GM12878 (cell line): Measurements from ENCODE around the gene CNST. TPM values are rescaled to one million over a fixed set of nuclear protein-coding genes. Genes with fewer than 3 reads are reported as not detected.

Source experiments
- ATAC-seq: fragments of 200-7000 bp; cut with Tn5 transposase; 3 replicates; pipeline ENCODE4 v1.9.1; 2020; ENCODE audit warnings: mild to moderate bottlenecking, moderate library complexity
- BruUV-seq: library from RNA; stranded (reverse); fragments of 400-500 nt; replicated peaks from 2 replicates; lab custom pipeline; 2021; lab: Mats Ljungman, UMichigan
- CTCF ChIA-PET: fragments of 300-600 bp; sonication (Branson Sonifier 250); formaldehyde crosslinking; extraction: SDS; loops from one replicate; lab custom pipeline; 2021; ENCODE audit warnings: inconsistent platforms; lab: Yijun Ruan, JAX
- POLR2A ChIA-PET: fragments of 350-600 bp; formaldehyde crosslinking; extraction: SDS; loops from one replicate; lab custom pipeline; 2021; ENCODE audit warnings: inconsistent platforms; lab: Charles Lee
- RAD21 ChIA-PET: fragments of 300-600 bp; sonication (Branson Sonifier 250); formaldehyde crosslinking; loops from one replicate; lab custom pipeline; 2023; ENCODE audit warnings: antibody characterized with exemption; ENCODE audit not compliant: unreplicated experiment; lab: Charles Lee
- SMC1A ChIA-PET: fragments of 300-600 bp; sonication (Branson Sonifier 250); formaldehyde crosslinking; loops from one replicate; lab custom pipeline; 2023; ENCODE audit not compliant: unreplicated experiment, uncharacterized antibody; lab: Charles Lee
- DNase-seq: peaks from one replicate; pipeline ENCODE4 v3.0.0-alpha.2; 2011; ENCODE audit warnings: low read depth, low spot score
- FAIRE-seq: peaks from 3 replicates; lab custom pipeline; 2011; peaks lifted over from hg19 to GRCh38; lab: Jason Lieb, UNC
- H2AFZ ChIP-seq: 2 replicates; pipeline ENCODE4 v1.6.0; 2011; ENCODE audit warnings: low read depth, low read length, control low read depth; ENCODE audit not compliant: control insufficient read depth
- H3K27ac ChIP-seq: 2 replicates; pipeline ENCODE4 v1.5.1; 2011; ENCODE audit warnings: control low read depth; ENCODE audit not compliant: control insufficient read depth, insufficient read depth
- H3K27me3 ChIP-seq, 2 experiments: replicated peaks in 1 of 2; 2 replicates each; pipeline versions ENCODE4 v1.6.0 to v1.6.1; 2011; ENCODE audit warnings: low read length in 1 of 2; ENCODE audit not compliant: control insufficient read depth in 2 of 2, insufficient read depth in 2 of 2
- H3K36me3 ChIP-seq, 2 experiments: 2 replicates each; pipeline ENCODE4 v1.5.1; 2011; ENCODE audit warnings: low read length in 1 of 2; ENCODE audit not compliant: control insufficient read depth in 2 of 2, insufficient read depth in 2 of 2
- H3K4me1 ChIP-seq: 2 replicates; pipeline ENCODE4 v1.6.1; 2011; ENCODE audit warnings: mild to moderate bottlenecking, low read length, moderate library complexity, mixed read lengths; ENCODE audit not compliant: control insufficient read depth, insufficient read depth
- H3K4me2 ChIP-seq: 2 replicates; pipeline ENCODE4 v1.6.0; 2011; ENCODE audit warnings: control low read depth; ENCODE audit not compliant: control insufficient read depth, insufficient read depth
- H3K4me3 ChIP-seq: fragments of 200-600 bp; sonication (generic); 2 replicates; pipeline ENCODE4 v1.5.1; 2016
- H3K79me2 ChIP-seq: 2 replicates; pipeline ENCODE4 v1.6.0; 2011; ENCODE audit warnings: low read length; ENCODE audit not compliant: control insufficient read depth, insufficient read depth
- H3K9ac ChIP-seq: 2 replicates; pipeline ENCODE4 v1.8.0; 2011; ENCODE audit warnings: low read length, control low read depth, mixed read lengths; ENCODE audit not compliant: control insufficient read depth, insufficient read depth
- H3K9me3 ChIP-seq: replicated peaks from 3 replicates; pipeline ENCODE4 v1.5.1; 2011; ENCODE audit warnings: mild to moderate bottlenecking, low read length; ENCODE audit not compliant: control insufficient read depth, insufficient read depth
- H4K20me1 ChIP-seq: 2 replicates; pipeline ENCODE4 v1.6.0; 2011; ENCODE audit not compliant: control insufficient read depth, insufficient read depth
- CBX5 ChIP-seq: sonication (generic); IDR thresholded peaks from 2 replicates; pipeline ENCODE4 v1.6.1; 2016; ENCODE audit warnings: low read depth, moderate library complexity, mild to moderate bottlenecking, inconsistent platforms
- EP300 ChIP-seq, 2 experiments: fragments of 150-350 bp in 1 of 2; IDR thresholded peaks; 2 replicates each; pipeline ENCODE4 v1.6.1; 2011 to 2012; ENCODE audit warnings: low read depth in 2 of 2, low read length in 2 of 2, borderline replicate concordance in 1 of 2, improper control_type of control experiment in 1 of 2, inconsistent platforms in 1 of 2; ENCODE audit not compliant: control insufficient read depth in 1 of 2
- ESRRA ChIP-seq: IDR thresholded peaks from 2 replicates; pipeline ENCODE4 v1.6.1; 2012; ENCODE audit warnings: mild to moderate bottlenecking, low read length, improper control_type of control experiment
- HSF1 ChIP-seq: fragments of 150-350 bp; IDR thresholded peaks from 2 replicates; pipeline ENCODE4 v1.6.1; 2014; ENCODE audit warnings: mild to moderate bottlenecking, low read depth, low read length
- IRF4 ChIP-seq: IDR thresholded peaks from 2 replicates; pipeline ENCODE4 v1.6.1; 2011; ENCODE audit warnings: low read depth, low read length
- NR2C1 ChIP-seq: fragments of 450-650 bp; IDR thresholded peaks from 2 replicates; pipeline ENCODE4 v1.6.1; 2017; ENCODE audit warnings: antibody characterized with exemption, mild to moderate bottlenecking, moderate library complexity
- NRF1 ChIP-seq: conservative IDR thresholded peaks from 2 replicates; pipeline ENCODE4 v1.6.1; 2011; ENCODE audit warnings: mild to moderate bottlenecking, low read depth, low read length, improper control_type of control experiment
- POLR2AphosphoS2 ChIP-seq: IDR thresholded peaks from 2 replicates; pipeline ENCODE4 v1.6.1; 2011; ENCODE audit warnings: low read depth, mild to moderate bottlenecking, low read length, improper control_type of control experiment, moderate library complexity
- ZBTB4 ChIP-seq: fragments of 450-650 bp; formaldehyde crosslinking; IDR thresholded peaks from 2 replicates; pipeline ENCODE4 v1.4.0; 2022; ENCODE audit warnings: mild to moderate bottlenecking, moderate library complexity
- ZNF24 ChIP-seq: fragments of 450-650 bp; IDR thresholded peaks from 2 replicates; pipeline ENCODE4 v1.6.1; 2017; ENCODE audit warnings: antibody characterized with exemption, mild to moderate bottlenecking
- WGBS: methylation state at CpG from one replicate; pipeline ENCODE4 v1.1.6; 2016; ENCODE audit warnings: low lambda C conversion rate; ENCODE audit not compliant: insufficient replicate concordance, insufficient coverage; ENCODE audit errors: missing lambda C conversion rate; 5-methylcytosine and 5-hydroxymethylcytosine counted together
- in situ Hi-C: fragments of 300-500 bp; cut with MboI; formaldehyde crosslinking; loops from 9 replicates; pipeline ENCODE4 v1.14.3; 2018; ENCODE audit warnings: mixed read lengths
- intact Hi-C: fragments of 100-400 bp; cut with micrococcal nuclease; formaldehyde crosslinking; loops from one replicate; pipeline ENCODE4 v1.14.2; 2022; ENCODE audit not compliant: unreplicated experiment
- polyA plus RNA-seq, 11 experiments: library from polyadenylated mRNA; depleted of rRNA in 4 of 11; unstranded in 6 of 11; stranded (reverse) in 5 of 11; fragments of >200 nt; fragmentation: Nextera tagmentation in 4 of 11; fragmentation: Illumina TruSeq in 1 of 11; extraction: Ambion mirVana in 4 of 11; extraction: Trizol in 1 of 11; gene quantifications; 1 replicate in 1 of 11; 2 replicates in 10 of 11; pipeline versions ENCODE4 v1.2.1 to v1.2.3, GENCODE V29; 2011 to 2016; ENCODE audit warnings: inconsistent platforms in 2 of 11, missing spikeins in 2 of 11, low read depth in 1 of 11
- total RNA-seq, 4 experiments: library from RNA; depleted of rRNA in 3 of 4; stranded (reverse); fragments of >200 nt in 3 of 4; fragmentation: Illumina TruSeq in 1 of 4; extraction: Trizol in 1 of 4; gene quantifications; 2 replicates each; pipeline versions ENCODE4 v1.2.1 to v1.2.3, GENCODE V29; 2013 to 2021

Gene CNST
- total and polyA plus RNA-seq, 10 of the 15 experiments (the other 5 are each of a cell fraction or from before 2014, with no cell fraction given) = 4.8 to 16.2 (median 12.3) TPM

GRCh38 chr1:246659594-246660140, 93.4 kb downstream of the CNST start:
- 34% methylated on average over 6 of the region's 6 CpGs for WGBS
- H3K9ac ChIP-seq = no peak overlapping the region
- CTCF ChIA-PET = interaction anchor here (0.7 kb wide), 1 partner anchor 106 kb away, joined by 3 read pairs; no protein-coding TSS in a partner anchor
- BruUV-seq = no TSS peak
- H4K20me1 ChIP-seq = no peaks in the 10 kb centered on the region
- H3K9me3 ChIP-seq = no peaks in the 10 kb centered on the region
- H3K27ac ChIP-seq = no peak overlapping the region
- FAIRE-seq = no peak
- H2AFZ ChIP-seq = no peak overlapping the region
- no peaks in the 10 kb centered on the region; a peak in 1 of 4 replicates for H3K36me3 ChIP-seq
- RAD21 ChIA-PET = interaction anchor here (1.4 kb wide), 1 partner anchor 93 kb away, joined by 4 read pairs; the partner anchor contains the start of gene CNST
- POLR2A ChIA-PET = interaction anchor here (0.7 kb wide), 1 partner anchor 30 kb away, joined by 3 read pairs; no protein-coding TSS in a partner anchor
- SMC1A ChIA-PET = interaction anchor here (0.7 to 1.6 kb wide), 3 partner anchors 10 to 375 kb away, joined by 3 to 4 read pairs (median 4); no protein-coding TSS in a partner anchor
- ATAC-seq = no peak
- TF ChIP-seq CBX5 (0 out of 2 replicates have a peak, but pooled peaks have one; percentile 38), HSF1 (no peak)
- no peaks in the 10 kb centered on the region for H3K27me3 ChIP-seq
- in situ Hi-C loops = no loop called here
- no peaks in the 10 kb centered on the region for H3K79me2 ChIP-seq
- intact Hi-C loops = no loop called here
- peak overlapping the region; percentile 64; the same call in 1 of the 2 replicates for H3K4me2 ChIP-seq
- H3K4me3 ChIP-seq = no peak overlapping the region
- DNase-seq = no peak
- peaks cover 3% of the 10 kb centered on the region; the same call in 1 of the 2 replicates for H3K4me1 ChIP-seq

GRCh38 chr1:246661451-246661850, 95.2 kb downstream of the CNST start:
- Histone ChIP-seq H3K9ac (no peak overlapping the region), H3K4me2 (no peak overlapping the region), H3K79me2 (no peaks in the 10 kb centered on the region), H3K27ac (no peak overlapping the region), H2AFZ (no peak overlapping the region), H3K4me1 (peaks cover 3% of the 10 kb centered on the region; the same call in 1 of the 2 replicates), H3K27me3 (no peaks in the 10 kb centered on the region), H3K4me3 (no peak overlapping the region), H3K36me3 (peaks cover 0 to 3% of the 10 kb centered on the region in 2 experiments; a peak in 1 of 4 replicates), H3K9me3 (no peaks in the 10 kb centered on the region), H4K20me1 (no peaks in the 10 kb centered on the region)
- DNase-seq (no peak), FAIRE-seq (no peak), ATAC-seq (no peak)
- in situ Hi-C loops (no loop called here), intact Hi-C loops (no loop called here)
- ChIA-PET RAD21 (no interaction called here), CTCF (no interaction called here), POLR2A (no interaction called here), SMC1A (no interaction called here)
- WGBS = 90% methylated on average over 2 of the region's 2 CpGs
- BruUV-seq = no TSS peak
- no peak for TF ChIP-seq NR2C1
- no peak for TF ChIP-seq ZNF24
- TF ChIP-seq ESRRA = no peak
- no peak for TF ChIP-seq NRF1
- TF ChIP-seq EP300 (IDR thresholded peaks at IDR 0.05; ENCODE audit: borderline replicate concordance in 1 of 2, control insufficient read depth in 1 of 2, low read depth in 2 of 2, low read length in 2 of 2) = no peak
- no peak for TF ChIP-seq ZBTB4 (CRISPR knock-in tag)
- no peak for TF ChIP-seq POLR2AphosphoS2
- TF ChIP-seq IRF4 = no peak
